Measurements from ENCODE around the gene C3orf18. TPM values are rescaled to one million over a fixed set of nuclear protein-coding genes. Genes with fewer than 3 reads are reported as not detected.

C3orf18 gene
- total and polyA plus RNA-seq, 2 donors (not counting 3 experiments of a cell fraction or from before 2014, with no cell fraction given) = 1.7 to 2.9 TPM

DNA sequence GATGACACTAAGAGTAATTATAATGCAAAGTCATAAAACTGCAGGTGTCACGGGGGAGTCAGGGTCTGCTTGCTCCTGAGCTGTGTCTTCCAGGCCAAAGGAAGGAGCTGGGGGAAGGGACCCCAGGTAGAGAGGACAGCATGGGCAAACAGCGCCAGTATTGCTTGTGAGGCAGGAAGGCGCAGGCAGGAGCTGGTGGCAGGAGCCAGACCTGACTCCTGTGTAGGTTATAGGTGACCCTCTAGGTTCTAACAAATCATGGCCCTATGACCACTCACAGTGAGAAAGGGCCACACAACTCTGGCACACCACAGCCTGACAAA is 42.2 kb upstream of the C3orf18 start:
- TF ChIP-seq JUN (IDR thresholded peaks at IDR 0.05; ENCODE audit: borderline replicate concordance, insufficient read depth, insufficient read length, low read depth) = no peak
- no peak for TF ChIP-seq MAX (IDR thresholded peaks at IDR 0.05; ENCODE audit: insufficient read depth, insufficient read length)
- TF ChIP-seq EZH2 (IDR thresholded peaks at IDR 0.05; ENCODE audit: borderline replicate concordance, low read depth, low read length, severe bottlenecking) = no peak
- TF ChIP-seq MYC (IDR thresholded peaks at IDR 0.05; ENCODE audit: low read depth, low read length) = no peak
- dilution Hi-C loops (cut with MboI; ENCODE audit: extremely low pct_ligation_motif_present, low sequenced_read_pairs) = no loop called here
- Histone ChIP-seq H3K9me1 (replicated peaks; ENCODE audit: control insufficient read depth, extremely low read depth, insufficient read depth, low read length) (no peaks in the 10 kb centered on the region), H3K27me3 (ENCODE audit: control insufficient read depth in 2 of 2, insufficient read depth in 2 of 2, low read length in 2 of 2) (no peaks in the 10 kb centered on the region), H3K27ac (ENCODE audit: insufficient read depth, low read depth, low read length) (no peak overlapping the region), H2AFZ (ENCODE audit: low read depth, low read length) (no peak overlapping the region), H3K79me2 (ENCODE audit: control insufficient read depth, insufficient read depth, low read length) (no peaks in the 10 kb centered on the region), H3K4me1 (ENCODE audit: control insufficient read depth, extremely low read depth, insufficient read depth, low read length) (peaks cover 14% of the 10 kb centered on the region), H3K9me3 (replicated peaks; ENCODE audit: control insufficient read depth, insufficient read depth, low read length) (no peaks in the 10 kb centered on the region), H3K4me3 (replicated peaks in 1 of 3; ENCODE audit: insufficient read depth in 1 of 3, low read depth in 1 of 3, low read length in 3 of 3) (no peak overlapping the region), H3K4me2 (ENCODE audit: insufficient read depth, low read length) (no peak overlapping the region), H3K9ac (replicated peaks; ENCODE audit: extremely low read depth, insufficient read depth, low read length) (no peak overlapping the region), H4K20me1 (replicated peaks; ENCODE audit: control insufficient read depth, extremely low read depth, insufficient read depth, low read length) (no peaks in the 10 kb centered on the region), H3K36me3 (ENCODE audit: control insufficient read depth in 2 of 2, extremely low read depth in 1 of 2, insufficient read depth in 2 of 2, low read length in 2 of 2) (peaks cover 0 to 6% of the 10 kb centered on the region in 2 experiments)
- DNase-seq (ENCODE audit: low read depth, low spot score) (no peak), FAIRE-seq (no peak)
- POLR2A ChIA-PET = no interaction called here
- intact Hi-C loops (cut with micrococcal nuclease) = loop anchor here (5.0 to 10.0 kb wide), 2 partner anchors 893 to 1065 kb away; partner anchors contain the start of genes DCAF1 and TEX264
- BruUV-seq (replicated peaks) = no TSS peak
- CTCF ChIA-PET = interaction anchor here (1.5 to 4.9 kb wide), 2 partner anchors 37 to 68 kb away, joined by 4 to 105 read pairs; no protein-coding TSS in a partner anchor

GRCh38 chr3:50609071-50609762 is 41.7 kb upstream of the C3orf18 start:
- no peak for FAIRE-seq
- intact Hi-C loops (cut with micrococcal nuclease) = no loop called here
- peaks cover 0 to 6% of the 10 kb centered on the region in 2 experiments for H3K36me3 ChIP-seq (ENCODE audit: control insufficient read depth in 2 of 2, extremely low read depth in 1 of 2, insufficient read depth in 2 of 2, low read length in 2 of 2)
- no peak overlapping the region for H3K4me3 ChIP-seq (replicated peaks in 1 of 3; ENCODE audit: insufficient read depth in 1 of 3, low read depth in 1 of 3, low read length in 3 of 3)
- no peak overlapping the region for H3K4me2 ChIP-seq (ENCODE audit: insufficient read depth, low read length)
- no TSS peak for BruUV-seq (replicated peaks)
- no peak for DNase-seq (ENCODE audit: low read depth, low spot score)
- CTCF ChIA-PET = interaction anchor here (1.5 to 4.9 kb wide), 2 partner anchors 36 to 37 kb away, joined by 4 to 105 read pairs; no protein-coding TSS in a partner anchor
- H3K4me1 ChIP-seq (ENCODE audit: control insufficient read depth, extremely low read depth, insufficient read depth, low read length) = peaks cover 14% of the 10 kb centered on the region
- no peak overlapping the region for H3K27ac ChIP-seq (ENCODE audit: insufficient read depth, low read depth, low read length)
- TF ChIP-seq EZH2 (IDR thresholded peaks at IDR 0.05; ENCODE audit: borderline replicate concordance, low read depth, low read length, severe bottlenecking) = no peak
- TF ChIP-seq MYC (IDR thresholded peaks at IDR 0.05; ENCODE audit: low read depth, low read length) = no peak
- TF ChIP-seq, protein P1, sequence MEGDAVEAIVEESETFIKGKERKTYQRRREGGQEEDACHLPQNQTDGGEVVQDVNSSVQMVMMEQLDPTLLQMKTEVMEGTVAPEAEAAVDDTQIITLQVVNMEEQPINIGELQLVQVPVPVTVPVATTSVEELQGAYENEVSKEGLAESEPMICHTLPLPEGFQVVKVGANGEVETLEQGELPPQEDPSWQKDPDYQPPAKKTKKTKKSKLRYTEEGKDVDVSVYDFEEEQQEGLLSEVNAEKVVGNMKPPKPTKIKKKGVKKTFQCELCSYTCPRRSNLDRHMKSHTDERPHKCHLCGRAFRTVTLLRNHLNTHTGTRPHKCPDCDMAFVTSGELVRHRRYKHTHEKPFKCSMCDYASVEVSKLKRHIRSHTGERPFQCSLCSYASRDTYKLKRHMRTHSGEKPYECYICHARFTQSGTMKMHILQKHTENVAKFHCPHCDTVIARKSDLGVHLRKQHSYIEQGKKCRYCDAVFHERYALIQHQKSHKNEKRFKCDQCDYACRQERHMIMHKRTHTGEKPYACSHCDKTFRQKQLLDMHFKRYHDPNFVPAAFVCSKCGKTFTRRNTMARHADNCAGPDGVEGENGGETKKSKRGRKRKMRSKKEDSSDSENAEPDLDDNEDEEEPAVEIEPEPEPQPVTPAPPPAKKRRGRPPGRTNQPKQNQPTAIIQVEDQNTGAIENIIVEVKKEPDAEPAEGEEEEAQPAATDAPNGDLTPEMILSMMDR (IDR thresholded peaks at IDR 0.05; ENCODE audit: extremely low read depth in 1 of 2, insufficient read depth in 1 of 2, low read depth in 1 of 2, low read length in 2 of 2) = no peak
- TF ChIP-seq POLR2A (IDR thresholded peaks at IDR 0.05; ENCODE audit: low read depth, low read length) = no peak
- no peak for TF ChIP-seq JUN (IDR thresholded peaks at IDR 0.05; ENCODE audit: borderline replicate concordance, insufficient read depth, insufficient read length, low read depth)
- no peak for TF ChIP-seq POLR2AphosphoS5 (IDR thresholded peaks at IDR 0.05; ENCODE audit: insufficient read depth, low read depth, low read length)
- H3K27me3 ChIP-seq (ENCODE audit: control insufficient read depth in 2 of 2, insufficient read depth in 2 of 2, low read length in 2 of 2) = no peaks in the 10 kb centered on the region
- dilution Hi-C loops (cut with MboI; ENCODE audit: extremely low pct_ligation_motif_present, low sequenced_read_pairs) = no loop called here
- H4K20me1 ChIP-seq (replicated peaks; ENCODE audit: control insufficient read depth, extremely low read depth, insufficient read depth, low read length) = no peaks in the 10 kb centered on the region
- no peaks in the 10 kb centered on the region for H3K9me1 ChIP-seq (replicated peaks; ENCODE audit: control insufficient read depth, extremely low read depth, insufficient read depth, low read length)
- no peak overlapping the region for H3K9ac ChIP-seq (replicated peaks; ENCODE audit: extremely low read depth, insufficient read depth, low read length)
- POLR2A ChIA-PET = no interaction called here
- no peak overlapping the region for H2AFZ ChIP-seq (ENCODE audit: low read depth, low read length)
- no peaks in the 10 kb centered on the region for H3K79me2 ChIP-seq (ENCODE audit: control insufficient read depth, insufficient read depth, low read length)
- no peaks in the 10 kb centered on the region for H3K9me3 ChIP-seq (replicated peaks; ENCODE audit: control insufficient read depth, insufficient read depth, low read length)

All from endothelial cell of umbilical vein (primary cell).